COLO668 (cell line): Measurements from ENCODE around the gene PRELID3B.
"Not testable (repeated sequence)": the region's sequence is repeated elsewhere in the genome, so short reads cannot be mapped to it uniquely, and the experiment has no call there.

Source experiments
- DNase-seq: peaks from one replicate; lab custom pipeline; 2025; ENCODE audit not compliant: unreplicated experiment; lab: John Stamatoyannopoulos, UW

PRELID3B gene

DNA sequence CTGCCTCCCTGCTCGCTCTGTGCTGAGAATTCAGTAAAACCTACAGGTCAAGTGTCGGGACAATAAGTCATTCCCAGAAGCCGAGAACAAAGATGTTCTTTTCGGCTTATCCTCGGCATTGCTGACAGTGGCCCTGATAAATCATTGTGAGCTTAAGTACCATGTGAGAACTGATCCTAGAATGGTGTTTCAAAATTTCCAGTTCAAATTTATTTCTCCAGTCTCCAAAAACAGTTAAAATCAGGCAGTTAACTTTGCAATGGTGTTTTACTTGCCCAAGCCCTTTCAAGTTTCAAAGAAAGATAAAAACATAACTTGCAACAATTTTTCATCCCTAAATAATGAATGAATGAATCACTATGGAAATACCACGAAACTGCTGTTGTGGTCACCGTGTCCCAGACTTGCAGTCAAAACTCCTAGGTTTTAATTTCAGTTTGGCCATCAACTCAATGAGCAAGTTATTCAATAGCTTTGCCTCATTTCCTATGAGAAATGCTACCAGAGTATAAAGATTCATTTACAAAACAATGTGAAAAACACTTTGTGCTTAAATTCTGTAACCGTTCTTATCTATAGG lies 14.8 kb downstream of the PRELID3B start:
- DNase-seq: no peak

GRCh38 chr20:59026904-59027740 lies 15.5 kb downstream of the PRELID3B start:
- no peak for DNase-seq

DNA sequence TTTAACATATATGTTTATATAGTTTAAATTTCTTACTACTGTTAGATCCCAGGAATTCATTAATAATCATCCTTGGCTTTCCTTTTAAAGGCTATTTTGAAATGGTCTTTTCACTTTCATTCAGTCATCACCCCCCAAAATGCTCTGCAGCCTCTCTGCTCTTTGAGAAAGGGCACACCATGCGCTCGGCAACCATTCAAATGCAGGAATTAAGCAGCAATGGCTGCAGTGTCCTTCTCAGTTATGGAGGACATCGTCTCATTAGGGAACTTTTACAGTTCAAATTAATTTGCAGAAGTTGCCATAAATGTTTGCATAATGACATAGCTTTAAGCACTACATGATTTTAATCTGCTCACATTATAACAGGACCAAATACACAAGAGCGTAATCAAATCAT lies 17.1 kb downstream of the PRELID3B start:
- DNase-seq: no peak

DNA sequence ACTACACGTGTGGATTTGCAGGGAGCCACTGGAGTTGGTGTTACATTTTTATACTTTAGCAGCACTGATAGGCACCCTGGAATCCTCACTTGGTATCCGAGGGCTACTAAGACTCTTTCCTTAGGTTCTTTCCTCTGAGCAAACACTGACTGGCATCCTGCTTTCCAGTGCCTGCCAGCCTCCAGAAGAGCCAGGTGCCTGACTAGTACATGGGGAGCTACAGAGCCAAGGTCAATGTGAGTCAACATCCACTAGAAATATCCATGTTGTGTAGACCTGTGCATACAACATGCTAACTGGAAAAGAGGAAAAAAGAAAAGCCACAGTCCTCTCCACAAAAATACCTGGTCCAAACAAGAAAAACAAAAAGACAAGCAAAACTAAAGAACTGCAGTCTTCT lies 17.5 kb downstream of the PRELID3B start:
- DNase-seq: no peak

GRCh38 chr20:59024111-59024530 lies 18.5 kb downstream of the PRELID3B start:
- DNase-seq: no peak

GRCh38 chr20:59023616-59024015 lies 19.0 kb downstream of the PRELID3B start:
- no peak for DNase-seq

GRCh38 chr20:59022754-59023153 lies 19.8 kb downstream of the PRELID3B start:
- DNase-seq: no peak

DNA sequence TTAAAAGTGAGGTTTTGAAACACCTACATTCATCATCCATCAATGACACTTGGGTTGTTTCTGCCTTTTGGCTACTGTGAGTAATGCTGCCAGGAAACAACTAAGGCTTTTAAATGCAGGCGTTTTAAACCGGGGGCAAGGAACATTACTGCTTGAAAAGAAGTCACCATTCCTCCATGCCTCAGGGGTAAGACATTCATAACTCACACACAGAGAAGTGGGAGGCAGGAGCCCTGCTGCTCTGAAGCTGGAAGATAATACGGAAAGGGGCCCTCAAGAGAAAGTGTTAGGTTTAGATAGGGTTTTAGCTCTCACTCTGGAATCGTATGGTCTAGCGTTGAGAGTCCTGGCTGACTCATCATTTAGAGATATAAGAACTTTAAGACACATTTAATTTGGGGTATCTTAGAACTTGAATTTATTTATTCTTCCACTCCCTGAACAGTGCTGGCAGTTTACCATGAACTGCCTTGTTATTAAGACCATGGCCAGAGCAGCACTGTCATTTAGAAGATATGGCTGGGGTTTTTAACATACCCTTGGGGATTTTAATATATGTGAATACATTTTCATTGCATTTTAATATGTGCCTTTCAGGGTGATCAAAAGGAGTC lies 21.5 kb downstream of the PRELID3B start:
- DNase-seq: no peak

- no peak for DNase-seq
Measured at GRCh38 chr20:59019217-59019616, 23.4 kb downstream of the PRELID3B start, which contains the start of gene TUBB1. Gene TUBB1 (plus strand): TSS chr20:59019429. CDS start chr20:59019523, 94 bp downstream.

DNA sequence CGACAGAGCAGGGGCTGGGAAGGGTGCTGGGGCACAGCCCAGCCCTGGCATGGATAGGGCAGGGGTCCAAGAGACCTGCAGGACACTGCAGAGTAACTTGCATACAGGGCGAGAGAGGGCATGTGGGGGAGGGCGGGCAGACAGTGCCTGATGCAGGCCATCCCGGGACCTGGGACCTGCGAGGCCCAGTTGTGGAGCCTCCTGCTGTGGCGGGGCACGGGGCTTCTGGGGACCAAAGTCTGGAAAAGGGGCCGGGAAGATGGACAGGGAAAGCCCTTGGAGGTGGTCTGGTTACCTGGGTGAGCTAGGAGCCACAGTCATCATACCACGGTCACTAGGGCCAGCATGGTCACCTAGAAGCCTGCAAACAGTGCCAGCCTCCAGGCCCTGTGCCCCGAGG lies 23.8 kb downstream of the PRELID3B start:
- no peak for DNase-seq

GRCh38 chr20:59017493-59018231 lies 24.9 kb downstream of the PRELID3B start:
- DNase-seq: no peak

- DNase-seq: no peak
Measured at GRCh38 chr20:59016795-59017492, 25.6 kb downstream of the PRELID3B start.

GRCh38 chr20:59015812-59016711 lies 26.5 kb downstream of the PRELID3B start:
- DNase-seq: no peak

DNA sequence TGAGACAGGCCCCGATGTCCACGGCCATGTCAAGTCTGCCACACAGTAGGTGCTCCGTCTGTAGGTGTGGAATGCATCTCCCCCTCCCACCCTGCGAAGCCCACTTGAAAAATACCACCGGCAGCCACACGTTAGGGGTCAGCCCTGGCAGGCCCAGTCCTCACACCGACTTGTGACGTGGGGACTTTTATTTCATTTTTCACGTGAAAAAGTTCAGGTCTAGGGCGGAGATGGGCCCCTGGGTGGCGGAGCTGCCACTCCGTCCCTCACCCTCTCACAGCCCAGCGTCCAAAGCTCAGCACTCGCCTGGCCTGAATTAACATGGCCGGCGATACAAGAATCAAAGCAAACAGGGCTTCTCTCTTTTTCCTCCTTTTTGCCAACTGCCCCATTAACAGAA lies 27.2 kb downstream of the PRELID3B start:
- no peak for DNase-seq

GRCh38 chr20:59014680-59015389 lies 27.8 kb downstream of the PRELID3B start:
- no peak for DNase-seq

DNA sequence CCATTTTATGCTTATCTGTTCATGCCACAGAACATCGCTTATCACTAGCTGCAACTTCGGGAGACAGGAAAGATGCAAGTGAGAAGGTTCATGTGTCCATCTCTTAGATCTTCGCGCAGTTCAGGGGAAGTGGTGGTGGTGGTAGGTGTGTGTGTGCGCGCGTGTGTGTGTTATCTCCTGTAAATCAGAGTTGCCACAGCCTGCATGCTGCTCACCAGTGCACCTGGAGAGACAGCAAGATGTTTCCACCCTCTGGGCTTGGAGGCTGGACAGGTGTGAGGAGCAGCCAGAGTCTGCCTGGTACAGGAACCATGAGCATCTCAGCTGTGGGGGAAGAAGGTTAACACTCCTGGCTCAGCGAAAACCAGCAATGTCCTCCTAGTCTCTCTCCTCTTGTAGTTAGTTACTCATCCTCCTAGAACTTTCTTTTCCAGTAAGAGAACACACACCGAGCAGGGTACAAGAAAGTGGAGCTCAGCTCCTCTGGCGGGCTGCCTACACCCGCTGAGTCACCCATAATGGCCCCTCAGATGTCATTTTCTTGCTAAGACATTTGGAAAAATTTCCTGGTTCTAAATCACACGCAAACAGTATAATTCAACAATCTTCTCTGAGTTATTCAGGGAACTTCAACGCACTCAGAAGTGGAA lies 28.5 kb downstream of the PRELID3B start:
- no peak for DNase-seq

- DNase-seq: no peak
Measured at GRCh38 chr20:59013031-59013951, 29.3 kb downstream of the PRELID3B start.

GRCh38 chr20:59011874-59012157 lies 30.8 kb downstream of the PRELID3B start:
- not testable (repeated sequence) for DNase-seq
